Testis (tissue), 2 donors: Measurements from ENCODE around the gene MEGF6.

Source experiments
- POLR2A ChIP-seq: fragments of 450-650 bp; IDR thresholded peaks from one replicate; pipeline ENCODE4 v1.6.1; 2017; ENCODE audit warnings: antibody characterized with exemption, mild to moderate bottlenecking, moderate library complexity
- TF ChIP-seq, protein P1 (sequence below), 3 experiments: fragments of 450-650 bp in 2 of 3; fragments of 200-600 bp in 1 of 3; sonication (generic) in 1 of 3; IDR thresholded peaks; one replicate each; pipeline ENCODE4 v1.5.1; 2016 to 2019; ENCODE audit warnings: antibody characterized with exemption in 3 of 3, mild to moderate bottlenecking in 2 of 3, moderate library complexity in 1 of 3

DNA sequence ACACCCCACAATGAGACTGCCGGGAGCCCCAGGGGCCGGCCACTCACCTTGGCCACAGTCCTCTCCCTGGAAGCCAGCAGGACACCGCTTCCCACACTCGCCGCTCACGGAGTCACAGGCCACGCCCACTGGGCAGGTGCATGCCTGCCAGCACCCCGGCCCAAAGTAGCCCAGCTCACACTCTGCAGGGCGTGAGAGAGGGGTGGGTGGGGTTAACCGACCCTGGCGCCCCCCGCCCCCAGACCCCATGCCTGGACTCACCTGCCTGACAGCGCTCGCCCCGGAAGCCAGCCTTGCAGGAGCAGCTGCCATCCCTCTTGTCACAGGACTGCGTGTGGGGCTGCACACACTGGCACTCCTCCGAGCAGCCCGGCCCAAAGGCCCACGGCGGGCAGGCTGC lies 106.1 kb downstream of the MEGF6 start:
- TF ChIP-seq, protein P1, sequence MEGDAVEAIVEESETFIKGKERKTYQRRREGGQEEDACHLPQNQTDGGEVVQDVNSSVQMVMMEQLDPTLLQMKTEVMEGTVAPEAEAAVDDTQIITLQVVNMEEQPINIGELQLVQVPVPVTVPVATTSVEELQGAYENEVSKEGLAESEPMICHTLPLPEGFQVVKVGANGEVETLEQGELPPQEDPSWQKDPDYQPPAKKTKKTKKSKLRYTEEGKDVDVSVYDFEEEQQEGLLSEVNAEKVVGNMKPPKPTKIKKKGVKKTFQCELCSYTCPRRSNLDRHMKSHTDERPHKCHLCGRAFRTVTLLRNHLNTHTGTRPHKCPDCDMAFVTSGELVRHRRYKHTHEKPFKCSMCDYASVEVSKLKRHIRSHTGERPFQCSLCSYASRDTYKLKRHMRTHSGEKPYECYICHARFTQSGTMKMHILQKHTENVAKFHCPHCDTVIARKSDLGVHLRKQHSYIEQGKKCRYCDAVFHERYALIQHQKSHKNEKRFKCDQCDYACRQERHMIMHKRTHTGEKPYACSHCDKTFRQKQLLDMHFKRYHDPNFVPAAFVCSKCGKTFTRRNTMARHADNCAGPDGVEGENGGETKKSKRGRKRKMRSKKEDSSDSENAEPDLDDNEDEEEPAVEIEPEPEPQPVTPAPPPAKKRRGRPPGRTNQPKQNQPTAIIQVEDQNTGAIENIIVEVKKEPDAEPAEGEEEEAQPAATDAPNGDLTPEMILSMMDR (IDR thresholded peaks at IDR 0.05) = no peak
- no peak for TF ChIP-seq POLR2A
